H9 (cell line): ENCODE data around the gene PPFIA4. TPM values are rescaled to one million over a fixed set of nuclear protein-coding genes. Genes with fewer than 3 reads are reported as not detected.

Experiments used
- DNase-seq: peaks from one replicate; pipeline ENCODE4 v3.0.0-alpha.2; 2017
- H2AFZ ChIP-seq: one replicate; pipeline ENCODE4 v1.6.1; 2013; ENCODE audit warnings: mild to moderate bottlenecking, low read length, control low read depth, moderate library complexity
- H2AK5ac ChIP-seq: 2 replicates; pipeline ENCODE4 v1.6.1; 2013; ENCODE audit warnings: low read length, control low read depth, mixed read lengths; ENCODE audit not compliant: insufficient read length
- H2BK120ac ChIP-seq: one replicate; pipeline ENCODE4 v1.6.1; 2013; ENCODE audit warnings: low read depth, mild to moderate bottlenecking, low read length, control low read depth, inconsistent platforms; ENCODE audit not compliant: poor library complexity, severe bottlenecking
- H2BK12ac ChIP-seq: 2 replicates; pipeline ENCODE4 v1.6.1; 2013; ENCODE audit warnings: low read length, control low read depth, mixed read lengths, low read depth; ENCODE audit not compliant: insufficient read length
- H2BK15ac ChIP-seq: 2 replicates; pipeline ENCODE4 v1.6.1; 2013; ENCODE audit warnings: low read depth, low read length, control low read depth
- H2BK20ac ChIP-seq: one replicate; pipeline ENCODE4 v1.6.1; 2013; ENCODE audit warnings: low read depth, mild to moderate bottlenecking, low read length, control low read depth, inconsistent platforms; ENCODE audit not compliant: poor library complexity, severe bottlenecking
- H2BK5ac ChIP-seq: 2 replicates; pipeline ENCODE4 v1.6.1; 2013; ENCODE audit warnings: low read length, control low read depth, mixed read lengths; ENCODE audit not compliant: insufficient read length
- H3K14ac ChIP-seq: 2 replicates; pipeline ENCODE4 v1.6.1; 2013; ENCODE audit warnings: low read length, control low read depth; ENCODE audit not compliant: insufficient read depth
- H3K18ac ChIP-seq: 2 replicates; pipeline ENCODE4 v1.6.1; 2013; ENCODE audit warnings: low read depth, mild to moderate bottlenecking, mixed read lengths, low read length, control low read depth; ENCODE audit not compliant: insufficient read length
- H3K23ac ChIP-seq: 2 replicates; pipeline ENCODE4 v1.6.1; 2013; ENCODE audit warnings: low read length, control low read depth, mixed read lengths, low read depth; ENCODE audit not compliant: insufficient read length
- H3K23me2 ChIP-seq: 2 replicates; pipeline ENCODE4 v1.6.1; 2013; ENCODE audit warnings: low read depth, mild to moderate bottlenecking, mixed read lengths, low read length, control low read depth; ENCODE audit not compliant: insufficient read length, poor library complexity, severe bottlenecking
- H3K27ac ChIP-seq: 2 replicates; pipeline ENCODE4 v1.5.1; 2013; ENCODE audit warnings: low read length, control low read depth, mixed read lengths, low read depth; ENCODE audit not compliant: insufficient read length
- H3K27me3 ChIP-seq: 2 replicates; pipeline ENCODE4 v1.6.1; 2013; ENCODE audit warnings: low read length, control low read depth, inconsistent platforms; ENCODE audit not compliant: insufficient read depth
- H3K4ac ChIP-seq: 2 replicates; pipeline ENCODE4 v1.6.1; 2013; ENCODE audit warnings: low read depth, mild to moderate bottlenecking, control low read depth, inconsistent platforms, low read length, moderate library complexity
- H3K4me1 ChIP-seq: 2 replicates; pipeline ENCODE4 v1.6.1; 2013; ENCODE audit warnings: low read length, control low read depth, inconsistent platforms; ENCODE audit not compliant: insufficient read depth
- H3K4me2 ChIP-seq: 2 replicates; pipeline ENCODE4 v1.6.1; 2013; ENCODE audit warnings: low read length, control low read depth, mixed read lengths; ENCODE audit not compliant: insufficient read length, insufficient read depth
- H3K56ac ChIP-seq: 2 replicates; pipeline ENCODE4 v1.6.1; 2013; ENCODE audit warnings: low read depth, mild to moderate bottlenecking, mixed read lengths, low read length, control low read depth; ENCODE audit not compliant: insufficient read length
- H3K79me1 ChIP-seq: 2 replicates; pipeline ENCODE4 v1.6.1; 2013; ENCODE audit warnings: low read depth, mild to moderate bottlenecking, moderate library complexity, low read length, control low read depth, inconsistent platforms; ENCODE audit not compliant: insufficient read depth, poor library complexity, severe bottlenecking
- H3K79me2 ChIP-seq: 2 replicates; pipeline ENCODE4 v1.6.1; 2013; ENCODE audit warnings: low read length, control low read depth, inconsistent platforms; ENCODE audit not compliant: insufficient read depth
- H3K9ac ChIP-seq: 2 replicates; pipeline ENCODE4 v1.6.1; 2013; ENCODE audit warnings: low read length, control low read depth, mixed read lengths; ENCODE audit not compliant: insufficient read length; ENCODE audit errors: extremely low read depth
- H3K9me3 ChIP-seq: one replicate; pipeline ENCODE4 v1.6.1; 2013; ENCODE audit warnings: low read depth, low read length, inconsistent platforms; ENCODE audit not compliant: control insufficient read depth
- H3T11ph ChIP-seq: one replicate; pipeline ENCODE4 v1.6.1; 2013; ENCODE audit warnings: mild to moderate bottlenecking, low read length, control low read depth, inconsistent platforms
- H4K20me1 ChIP-seq: one replicate; pipeline ENCODE4 v1.6.1; 2013; ENCODE audit not compliant: control insufficient read depth, insufficient read length, insufficient read depth
- H4K5ac ChIP-seq: 2 replicates; pipeline ENCODE4 v1.6.1; 2013; ENCODE audit warnings: low read depth, mild to moderate bottlenecking, mixed read lengths, low read length, control low read depth; ENCODE audit not compliant: insufficient read length
- H4K8ac ChIP-seq: replicated peaks from 2 replicates; pipeline ENCODE4 v1.6.1; 2013; ENCODE audit warnings: low read length, control low read depth, mixed read lengths, low read depth; ENCODE audit not compliant: insufficient read length
- H4K91ac ChIP-seq: 2 replicates; pipeline ENCODE4 v1.6.1; 2013; ENCODE audit warnings: low read depth, mild to moderate bottlenecking, moderate library complexity, mixed read lengths, low read length, control low read depth; ENCODE audit not compliant: insufficient read length
- H3K27ac Mint-ChIP-seq, 3 experiments: 2 replicates in 2 of 3; 3 replicates in 1 of 3; pipeline ENCODE4 v1.8.0; 2020 to 2021; ENCODE audit warnings: mixed read lengths in 3 of 3, mild to moderate bottlenecking in 1 of 3, moderate library complexity in 1 of 3
- H3K27me3 Mint-ChIP-seq: 2 replicates; pipeline ENCODE4 v1.8.0; 2021; ENCODE audit warnings: low read depth, mild to moderate bottlenecking, moderate library complexity, mixed read lengths
- H3K36me3 Mint-ChIP-seq, 3 experiments: 2 replicates in 2 of 3; 3 replicates in 1 of 3; pipeline ENCODE4 v1.8.0; 2020 to 2021; ENCODE audit warnings: low read depth in 3 of 3, mixed read lengths in 3 of 3; ENCODE audit not compliant: insufficient read depth in 1 of 3
- H3K4me1 Mint-ChIP-seq, 2 experiments: 2 replicates each; pipeline ENCODE4 v1.8.0; 2020; ENCODE audit warnings: mixed read lengths in 2 of 2
- H3K4me3 Mint-ChIP-seq, 2 experiments: 2 replicates in 1 of 2; 3 replicates in 1 of 2; pipeline ENCODE4 v1.8.0; 2020 to 2021; ENCODE audit warnings: mild to moderate bottlenecking in 2 of 2, mixed read lengths in 2 of 2, moderate library complexity in 1 of 2
- H3K9me3 Mint-ChIP-seq, 2 experiments: 2 replicates in 1 of 2; 3 replicates in 1 of 2; pipeline ENCODE4 v1.8.0; 2020; ENCODE audit warnings: mild to moderate bottlenecking in 2 of 2, mixed read lengths in 2 of 2, moderate library complexity in 1 of 2
- CTCF ChIP-seq: fragments of 200-600 bp; sonication (generic); conservative IDR thresholded peaks from 3 replicates; pipeline ENCODE4 v1.8.0; 2021; ENCODE audit warnings: antibody characterized with exemption, mild to moderate bottlenecking
- WGBS: extraction: QIAGEN DNeasy Blood & Tissue Kit; methylation state at CpG from one replicate; pipeline ENCODE4 v1.1.7; 2013; ENCODE audit warnings: missing lambda C conversion rate, low lambda C conversion rate, mixed read lengths; ENCODE audit not compliant: insufficient read length; ENCODE audit errors: extremely low coverage; 5-methylcytosine and 5-hydroxymethylcytosine counted together
- total RNA-seq: library from RNA; stranded (reverse); gene quantifications from 2 replicates; pipeline ENCODE4 v1.2.1, GENCODE V29; 2021

Gene PPFIA4
- total RNA-seq, 1 experiment from 2014 or later = 3.9 TPM

- H3K23me2 ChIP-seq = no peaks in the 10 kb centered on the region
- no peaks in the 10 kb centered on the region; the same call in 1 of the 2 replicates for H3K4me1 ChIP-seq
- H3K23ac ChIP-seq = no peak overlapping the region
- H3K9me3 Mint-ChIP-seq = no peaks in the 10 kb centered on the region
- no peak for DNase-seq
- peaks cover 24 to 51% of the 10 kb centered on the region in 2 experiments for H3K4me1 Mint-ChIP-seq
- peak overlapping the region in 1 of 3 experiments; percentile 92; a peak in 1 of 7 replicates for H3K27ac Mint-ChIP-seq
- H3K27me3 Mint-ChIP-seq = peaks cover 2% of the 10 kb centered on the region
- no peak overlapping the region for H2BK120ac ChIP-seq
- H3K36me3 Mint-ChIP-seq = peaks cover 0 to 31% (median 9%) of the 10 kb centered on the region in 3 experiments; a peak in 5 of 7 replicates
- no peak overlapping the region for H3K4me3 Mint-ChIP-seq
- H2AFZ ChIP-seq = no peak overlapping the region
- no peak overlapping the region for H3K56ac ChIP-seq
- no peak overlapping the region for H3K4ac ChIP-seq
- H3K18ac ChIP-seq = no peak overlapping the region
- H2BK12ac ChIP-seq = no peak overlapping the region
- H4K8ac ChIP-seq = no peak overlapping the region
- H4K91ac ChIP-seq = no peak overlapping the region
- no peak overlapping the region for H2BK5ac ChIP-seq
- H3K27me3 ChIP-seq = no peaks in the 10 kb centered on the region
- no peak; the same call in 2 of the 3 replicates for TF ChIP-seq CTCF
- no peaks in the 10 kb centered on the region for H3K79me1 ChIP-seq
- H4K5ac ChIP-seq = no peak overlapping the region
- no peak overlapping the region for H3K27ac ChIP-seq
- H3T11ph ChIP-seq = no peak overlapping the region
- H4K20me1 ChIP-seq = no peaks in the 10 kb centered on the region
- no peak overlapping the region for H2AK5ac ChIP-seq
- no peak overlapping the region; the same call in 1 of the 2 replicates for H3K14ac ChIP-seq
- no peaks in the 10 kb centered on the region for H3K79me2 ChIP-seq
- H2BK15ac ChIP-seq = no peak overlapping the region
- H3K9me3 ChIP-seq = no peaks in the 10 kb centered on the region
- WGBS = no CpG with 5 or more reads among the region's 11 CpGs
- no peak overlapping the region for H3K9ac ChIP-seq
- H2BK20ac ChIP-seq = no peak overlapping the region
- H3K4me2 ChIP-seq = no peak overlapping the region
These were observed 21.8 kb downstream of the PPFIA4 start for GRCh38 chr1:203048086-203048485.
